Measurements from ENCODE around the gene SLC46A2.

SLC46A2 gene

DNA sequence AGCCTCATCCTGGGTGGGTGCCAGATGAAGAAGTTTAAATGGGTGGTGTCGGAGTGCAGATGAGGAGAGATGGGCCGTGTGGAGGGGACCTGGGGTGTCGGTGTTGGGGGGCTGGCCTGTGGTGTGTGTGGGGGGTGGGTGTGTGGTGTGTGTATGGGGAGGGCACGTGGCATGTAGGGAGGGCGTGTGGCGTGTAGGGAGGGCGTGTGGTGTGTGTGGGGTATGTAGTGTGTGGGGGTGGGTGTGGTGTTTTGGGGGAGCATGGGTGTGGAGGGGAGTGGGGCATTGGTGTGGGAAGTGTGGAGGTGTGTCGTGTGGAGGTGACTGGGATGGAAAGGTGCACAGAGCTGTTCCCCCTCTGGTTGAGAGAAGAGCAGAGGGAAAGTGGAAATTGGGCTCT lies 34.5 kb downstream of the SLC46A2 start:
- DNase-seq = no peak

DNA sequence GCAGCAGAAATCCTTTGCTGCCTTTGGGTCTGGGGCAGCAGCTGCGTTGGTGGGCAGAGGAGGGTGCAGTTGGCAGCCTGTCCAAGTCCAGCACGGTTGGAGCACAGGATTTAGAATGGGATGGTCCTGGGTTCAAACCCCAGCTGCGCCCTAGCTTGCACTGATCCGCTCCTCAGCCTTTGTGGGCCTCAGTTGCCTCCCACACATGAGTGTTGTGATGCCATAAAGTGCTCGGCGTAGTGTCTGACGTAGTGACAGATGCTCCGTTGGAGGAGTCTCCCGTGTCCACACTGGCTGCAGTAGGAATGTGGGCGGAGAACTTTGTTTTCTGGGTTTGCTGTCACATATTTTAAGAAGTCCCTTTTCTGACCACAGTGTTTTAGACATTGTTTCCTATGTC lies 36.0 kb downstream of the SLC46A2 start:
- DNase-seq = no peak

DNA sequence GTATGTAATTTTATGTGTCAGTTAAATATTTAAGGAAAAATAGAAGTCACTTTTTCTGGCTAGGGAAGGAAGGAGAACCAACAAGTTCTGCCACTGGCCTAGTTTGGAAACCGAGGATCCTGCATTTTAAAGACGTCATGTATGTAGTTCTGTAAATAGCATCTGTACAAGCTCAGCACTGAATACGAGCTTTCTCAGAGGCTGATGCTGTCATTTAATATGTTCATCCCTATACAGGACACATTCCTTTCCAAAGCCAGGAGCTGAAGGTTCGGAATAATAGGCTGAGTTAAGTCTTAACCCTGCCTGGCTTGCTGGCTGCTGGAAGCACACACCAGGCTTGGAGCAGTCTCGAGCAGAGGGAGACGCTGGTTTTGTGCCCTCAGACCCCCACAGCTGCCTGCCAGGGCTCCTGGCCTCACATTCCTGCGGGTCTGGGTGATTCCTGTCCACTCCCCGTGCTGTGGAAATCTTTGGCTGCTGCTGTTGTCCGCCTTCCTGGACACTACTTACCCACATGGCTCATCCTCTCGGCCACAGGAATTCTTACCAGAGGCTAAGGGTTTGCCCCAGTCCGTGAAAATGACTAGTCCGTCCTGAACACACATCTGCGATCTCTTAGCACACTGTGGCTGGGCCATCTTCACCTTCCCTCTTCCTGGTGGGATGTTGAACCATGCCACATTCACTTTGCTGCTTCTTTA lies 36.6 kb downstream of the SLC46A2 start:
- no peak for DNase-seq

DNA sequence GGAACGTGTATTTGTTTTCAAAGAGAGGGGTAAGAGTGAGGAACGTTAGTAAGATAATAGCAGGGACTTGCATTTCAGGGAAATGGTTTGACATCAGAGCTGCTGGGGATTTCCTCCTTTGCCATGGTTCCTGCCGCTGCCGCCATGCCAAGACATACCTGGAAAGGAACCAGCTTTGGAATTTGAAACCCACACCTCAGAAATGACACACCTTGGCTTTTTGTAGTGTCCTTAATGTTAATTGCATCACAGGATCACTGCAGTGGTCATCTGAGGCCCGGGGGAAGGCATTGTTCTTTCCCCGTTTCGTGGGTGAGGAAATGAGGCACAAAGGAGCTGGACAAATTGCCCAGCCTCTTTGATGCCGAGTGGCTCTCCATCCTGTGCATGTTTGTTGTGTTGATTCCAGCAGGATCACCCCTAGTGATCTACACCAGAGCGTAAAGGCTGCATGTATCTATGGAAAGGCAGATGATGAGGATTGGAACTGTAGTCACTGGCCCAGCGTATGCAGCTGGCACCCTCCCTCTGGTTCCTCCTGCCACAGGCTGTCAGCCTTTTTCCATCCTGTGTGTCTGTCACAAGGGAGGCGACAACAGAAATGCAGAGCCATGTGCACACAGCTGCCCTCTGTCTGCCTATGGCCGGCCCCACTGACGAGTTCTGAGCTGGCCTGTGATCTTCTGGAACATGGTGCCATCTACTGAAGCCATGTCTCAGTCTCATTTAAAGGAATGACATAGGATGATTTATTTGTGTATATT lies 37.8 kb downstream of the SLC46A2 start:
- no peak for DNase-seq

DNA sequence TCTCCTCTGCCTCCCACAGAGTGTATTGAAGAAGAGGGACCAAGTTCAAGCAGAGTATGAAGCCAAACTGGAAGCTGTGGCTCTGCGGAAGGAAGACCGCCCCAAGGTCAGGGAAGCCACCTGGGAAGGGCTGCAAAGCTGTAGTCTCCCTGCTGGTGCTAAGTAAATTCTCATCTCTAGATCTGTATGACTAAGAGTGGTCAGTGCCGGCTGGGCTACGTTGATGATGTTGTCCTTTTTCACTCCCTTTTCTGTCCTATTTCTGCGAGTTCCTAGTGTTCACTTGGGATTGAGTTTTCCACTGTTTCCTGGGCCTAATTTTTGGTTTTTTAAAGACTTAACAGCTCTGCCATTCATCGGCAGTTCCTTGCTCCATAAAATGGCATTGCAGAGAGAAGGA lies 39.8 kb downstream of the SLC46A2 start:
- no peak for DNase-seq

DNA sequence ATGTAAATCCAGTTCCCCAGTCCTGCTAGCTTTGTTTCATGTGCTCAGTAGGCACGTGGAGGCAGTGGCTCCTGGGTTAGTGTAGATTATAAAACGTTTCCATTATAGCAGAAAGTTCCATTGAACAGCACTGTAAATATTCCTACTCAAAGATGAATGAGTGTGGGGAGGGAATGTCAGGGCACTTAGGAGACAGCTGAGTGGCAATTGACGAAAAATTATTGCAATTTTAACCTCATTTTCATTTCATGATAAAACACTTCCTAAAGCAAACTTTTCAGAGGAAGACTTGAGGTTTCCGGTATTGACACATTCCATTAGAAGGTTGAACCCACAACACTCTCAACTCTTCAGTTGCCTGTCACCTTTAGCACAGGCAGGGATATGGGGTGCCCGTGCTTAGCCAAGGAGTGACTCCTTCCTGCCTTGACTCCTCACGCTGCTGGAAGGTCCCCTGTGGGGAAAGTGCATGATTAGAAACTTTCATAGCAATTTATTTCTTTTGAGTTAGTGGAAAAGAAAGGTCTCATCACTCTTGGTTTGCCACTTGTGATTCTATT lies 41.2 kb downstream of the SLC46A2 start:
- DNase-seq = no peak

DNA sequence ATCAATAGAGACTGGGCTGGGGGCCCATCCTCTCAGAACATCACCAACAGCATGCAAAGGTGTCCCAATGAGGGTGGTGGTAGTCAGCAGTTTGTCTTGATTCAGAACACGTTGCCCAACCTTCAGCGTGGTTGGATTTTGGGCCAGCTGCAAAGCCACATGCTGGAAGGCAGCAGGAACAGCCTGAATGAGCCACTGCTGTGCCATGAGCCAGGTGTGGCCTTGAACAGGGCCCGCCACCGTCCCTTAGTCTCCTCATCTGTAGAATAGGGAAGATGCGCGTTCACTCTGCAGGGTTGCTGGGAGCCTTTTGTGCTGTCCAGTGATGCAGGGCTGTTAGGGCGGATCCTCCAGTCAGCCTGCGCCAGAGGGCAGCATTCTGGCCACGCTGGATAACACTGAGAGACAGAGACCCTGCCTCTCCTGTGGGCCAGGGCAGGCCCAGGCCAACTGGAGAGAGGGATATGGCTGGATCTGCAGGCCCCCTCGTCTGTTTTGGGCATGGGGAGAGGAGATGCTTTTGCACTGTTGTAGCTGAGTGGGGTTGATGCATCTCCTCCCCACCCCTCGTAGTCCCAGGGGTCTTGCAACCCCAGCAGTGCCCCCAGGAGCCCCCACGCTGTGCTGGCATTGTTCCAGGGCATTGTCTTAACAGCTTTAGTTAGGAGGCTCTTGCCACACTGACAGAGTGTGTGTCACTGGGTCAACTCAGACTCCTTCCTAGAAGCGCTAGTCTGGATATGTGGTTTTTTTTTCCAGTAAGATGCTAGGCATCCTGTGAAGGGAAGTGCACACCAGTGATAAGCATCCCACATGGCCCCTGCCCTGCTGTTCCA lies 42.1 kb downstream of the SLC46A2 start:
- no peak for DNase-seq

DNA sequence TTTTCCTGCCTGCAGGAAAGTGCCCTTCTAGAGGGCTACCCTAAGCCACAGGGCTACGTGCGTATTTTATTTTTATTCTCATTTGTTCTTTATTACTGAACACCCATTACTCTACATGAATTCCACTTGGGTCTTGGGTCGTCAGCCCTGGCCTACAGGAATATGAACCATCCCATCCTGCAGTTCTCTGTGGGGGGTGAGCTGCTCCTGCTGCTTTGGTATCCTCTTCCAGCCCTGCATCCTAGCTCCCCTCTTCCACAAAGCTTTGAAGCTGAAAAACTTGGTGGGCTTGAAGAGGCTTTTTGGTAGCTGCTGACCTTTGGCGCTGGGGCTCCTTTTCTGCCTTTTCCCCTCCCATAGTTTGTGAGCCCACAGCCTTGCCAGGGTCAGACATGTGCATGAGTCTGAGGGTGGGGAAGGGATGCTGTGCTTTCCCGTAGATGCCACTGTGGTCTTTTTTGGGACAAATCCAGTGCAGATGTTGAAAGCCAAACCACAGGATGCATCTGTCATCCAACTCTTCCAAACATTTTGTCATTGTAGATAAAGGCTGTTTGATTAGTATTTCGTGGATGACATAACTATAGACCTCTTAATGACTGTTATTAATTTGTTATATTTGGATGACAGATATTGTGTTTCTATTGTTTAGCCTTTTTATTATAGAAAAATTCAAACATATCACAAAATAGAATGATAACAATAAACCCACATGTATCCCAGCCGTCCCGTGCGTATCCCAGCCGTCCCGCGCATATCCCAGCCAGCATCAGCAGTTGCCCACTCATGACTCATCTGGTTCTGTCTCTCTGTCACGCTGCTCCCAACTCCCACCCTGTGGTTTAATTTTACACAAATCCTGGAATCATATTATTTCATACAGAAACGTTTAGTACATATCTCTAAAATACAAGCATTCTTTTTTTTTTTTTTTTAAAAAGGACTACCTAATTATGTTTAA lies 43.9 kb downstream of the SLC46A2 start:
- no peak for DNase-seq

DNA sequence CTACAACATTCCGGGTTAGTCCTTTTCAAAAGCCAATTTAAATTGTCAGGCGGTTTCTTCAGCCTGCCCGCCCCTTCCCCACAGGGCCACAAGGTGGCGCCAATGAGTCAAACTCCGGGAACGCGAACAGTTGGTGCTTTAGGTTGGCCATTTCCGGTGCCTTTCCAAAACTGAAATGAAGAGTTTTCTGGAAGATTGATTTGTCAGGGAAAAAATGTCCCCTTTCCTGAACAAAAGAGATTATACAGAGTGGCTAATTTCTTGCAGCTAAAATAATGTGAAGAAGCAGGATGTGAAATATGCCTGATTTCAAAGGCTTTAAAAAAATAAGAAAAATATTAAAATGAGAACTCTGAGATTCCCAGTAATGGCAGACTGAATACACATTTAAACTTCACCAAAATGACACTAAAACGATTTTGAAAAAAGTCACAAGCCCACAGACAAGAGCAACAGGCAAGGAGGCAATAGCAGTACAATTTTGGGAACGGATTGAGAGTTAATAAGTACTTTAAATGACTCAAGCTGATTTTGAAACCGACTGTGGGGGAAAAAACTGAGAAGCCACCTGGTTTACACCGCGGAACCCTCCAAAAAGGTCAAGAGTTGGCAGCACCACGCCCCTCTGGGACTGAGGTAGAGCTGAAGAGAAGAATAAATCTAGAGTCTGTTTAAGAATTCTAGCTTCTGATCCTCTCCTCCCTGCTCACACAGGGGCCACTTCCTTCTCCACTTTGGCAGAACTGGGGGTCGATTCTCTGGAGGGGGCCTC lies 45.7 kb downstream of the SLC46A2 start:
- peak; percentile 80 for DNase-seq

DNA sequence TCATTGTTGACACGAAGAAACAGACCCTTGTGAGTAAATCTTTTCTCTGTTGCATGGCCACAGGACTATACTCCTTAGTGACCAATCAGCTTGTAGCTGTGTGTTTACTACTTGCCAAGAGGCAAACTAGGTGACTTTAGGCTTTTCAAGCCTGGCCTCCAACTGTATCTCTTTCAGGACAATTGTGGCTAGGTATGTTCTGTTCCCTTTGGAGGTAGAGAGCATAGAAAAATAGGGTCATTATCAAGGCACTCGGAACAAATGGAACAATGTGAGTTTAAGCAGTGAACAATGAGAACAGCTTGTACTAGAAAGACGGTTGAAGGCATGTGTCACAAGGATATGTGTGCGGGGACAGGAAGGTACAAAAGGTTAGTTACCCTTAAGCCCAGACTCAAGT lies 48.1 kb downstream of the SLC46A2 start:
- DNase-seq = no peak

DNA sequence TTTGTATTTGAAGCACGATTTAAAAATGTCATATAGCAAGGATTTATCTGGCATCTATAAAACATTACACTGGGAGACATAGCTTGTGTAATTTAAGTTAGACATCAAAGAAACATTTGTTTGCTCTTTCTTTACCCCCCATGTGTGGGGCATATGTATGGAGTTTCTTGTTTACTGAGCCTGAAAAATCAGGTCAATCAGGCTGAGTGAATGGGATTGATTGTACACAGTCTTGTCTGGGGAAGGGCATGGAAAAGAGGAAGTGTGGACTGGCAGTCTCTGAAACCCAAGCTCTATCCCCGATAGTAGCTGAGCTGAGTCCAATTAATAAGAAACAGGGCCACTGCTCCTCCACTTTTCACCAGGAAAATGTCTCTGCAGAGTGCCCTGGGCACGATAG lies 49.4 kb downstream of the SLC46A2 start:
- no peak for DNase-seq

DNA sequence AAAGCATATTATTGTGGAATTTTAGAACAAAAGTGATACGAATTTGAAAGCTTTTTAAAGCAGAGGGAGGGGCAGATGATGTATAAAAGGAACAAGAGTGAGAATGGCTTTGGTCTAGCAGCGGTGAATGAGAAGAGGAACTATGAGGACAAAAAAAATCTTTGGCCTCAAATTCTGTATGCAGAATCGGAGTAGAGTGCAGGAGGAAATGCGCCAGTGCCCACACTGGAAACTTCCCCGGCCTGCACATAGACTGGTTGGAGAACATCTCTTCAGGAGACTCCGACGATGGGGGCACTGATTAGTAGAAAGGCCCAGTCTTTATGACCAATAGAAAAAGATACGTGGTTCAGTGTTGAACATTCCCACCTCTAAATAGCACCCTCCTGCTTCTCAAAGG lies 51.3 kb downstream of the SLC46A2 start:
- no peak for DNase-seq

DNA sequence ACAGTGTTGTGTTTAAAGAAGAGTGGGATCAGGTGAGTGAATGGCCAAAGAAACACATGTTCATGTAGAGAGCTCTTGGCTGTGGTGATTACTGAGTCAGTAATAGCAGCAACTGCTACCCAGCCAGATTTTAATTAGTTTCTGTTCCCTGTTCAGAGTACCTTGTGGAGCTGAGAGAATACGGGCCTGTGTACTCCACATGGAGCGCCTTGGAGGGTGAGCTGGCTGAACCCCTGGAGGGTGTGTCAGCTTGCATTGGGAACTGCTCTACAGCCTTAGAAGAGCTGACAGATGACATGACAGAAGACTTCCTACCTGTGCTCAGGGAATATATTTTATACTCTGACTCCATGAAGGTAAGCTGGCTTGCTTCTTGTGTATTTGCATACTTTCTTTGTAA lies 52.3 kb downstream of the SLC46A2 start:
- DNase-seq = no peak

DNA sequence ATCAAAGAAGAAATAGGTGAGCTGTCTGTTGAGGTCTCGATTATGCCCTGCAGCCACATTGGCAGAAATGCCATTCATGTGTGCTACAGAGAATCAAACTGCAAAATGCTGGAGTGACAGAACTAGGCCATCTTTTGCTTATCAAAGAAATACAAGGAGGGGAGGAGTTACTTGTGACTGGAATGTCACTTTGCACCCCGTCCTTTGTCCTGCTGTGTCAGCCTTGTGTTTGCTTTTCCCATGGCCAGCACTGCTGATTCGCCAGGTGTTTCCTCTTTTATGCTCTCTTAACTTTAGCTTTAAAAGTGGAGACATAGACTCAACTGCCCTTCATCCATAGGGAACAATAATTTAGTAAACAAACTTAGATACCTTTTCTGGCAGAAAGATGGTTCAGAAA lies 54.3 kb downstream of the SLC46A2 start:
- DNase-seq = no peak

DNA sequence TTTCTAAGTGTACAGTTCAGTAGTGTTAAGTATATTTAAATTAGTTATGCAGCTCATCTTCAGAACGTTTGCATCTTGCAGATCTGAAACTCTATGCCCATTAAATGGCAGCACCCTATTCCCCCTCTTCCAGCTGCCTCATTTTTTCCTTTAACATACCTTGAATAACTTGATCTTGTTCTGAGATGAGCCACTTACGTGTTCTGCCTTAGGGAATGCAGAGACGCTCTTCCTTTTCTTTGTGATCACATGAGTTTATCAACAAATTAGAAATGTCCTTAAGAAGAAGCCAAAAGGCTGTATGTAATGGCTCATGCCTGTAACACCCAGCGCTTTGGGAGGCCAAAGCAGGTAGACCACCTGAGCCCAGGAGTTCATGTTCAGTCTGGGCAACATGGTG lies 57.6 kb downstream of the SLC46A2 start:
- DNase-seq = no peak

DNA sequence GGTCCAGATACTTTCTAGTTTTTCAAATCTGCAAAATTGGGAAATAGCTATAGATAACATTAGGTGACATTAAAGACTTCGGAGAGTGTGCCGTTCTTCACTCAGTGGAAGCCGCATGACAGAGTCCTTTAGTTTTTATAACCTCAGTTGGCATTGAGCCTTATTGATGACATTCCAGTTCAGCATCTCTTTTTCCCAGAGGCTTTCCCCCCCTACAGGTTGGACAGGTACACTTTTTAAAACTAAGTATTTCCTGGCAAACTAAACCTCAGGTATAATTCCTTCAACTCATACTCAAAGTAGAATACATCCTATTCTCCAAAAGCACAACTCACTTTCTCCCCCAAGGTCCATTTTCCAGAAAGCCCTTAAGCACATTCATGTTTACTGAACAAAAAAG lies 58.7 kb downstream of the SLC46A2 start:
- DNase-seq = no peak

DNA sequence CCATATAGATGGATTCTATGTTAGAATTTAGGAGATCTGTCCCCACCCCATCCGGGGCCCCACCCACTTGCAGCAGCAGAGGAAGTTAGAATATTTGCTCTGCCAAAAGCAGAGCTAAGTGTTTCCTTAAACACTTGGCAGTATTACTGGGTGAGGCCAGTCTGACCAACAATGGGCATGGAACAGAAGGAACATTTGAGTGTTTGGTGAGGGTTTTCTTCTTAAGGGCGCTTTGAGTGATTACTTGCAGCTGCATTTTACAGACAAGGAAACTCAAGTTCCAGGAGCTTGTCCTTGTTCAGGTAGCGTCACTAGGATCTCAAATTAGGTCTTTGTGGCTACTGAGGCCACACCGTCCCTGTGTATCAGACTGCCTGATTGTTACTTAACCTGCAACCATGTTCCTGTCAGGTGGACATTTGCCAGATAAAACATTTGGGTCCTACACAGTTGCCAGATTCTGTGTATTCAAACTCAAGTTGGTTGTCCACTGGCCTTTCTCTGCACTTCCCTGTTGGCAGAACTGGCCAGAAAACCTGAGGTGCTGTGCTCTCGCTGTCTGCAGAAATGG lies 59.3 kb downstream of the SLC46A2 start:
- peak; percentile 62 for DNase-seq

Data from hematopoietic multipotent progenitor cell treated with erythropoietin and hydrocortisone succinate and interleukin-3 and kit ligand, for 4 days (in vitro differentiated cells).